NCI-H1417 treated with DMSO at 0.1 percent for 48 hours (cell line): ENCODE results near the gene DDT.
"Not testable (repeated sequence)": the region's sequence is repeated elsewhere in the genome, so short reads cannot be mapped to it uniquely, and the experiment has no call there.

Source experiments
- DNase-seq: peaks from one replicate; lab custom pipeline; 2025; lab: John Stamatoyannopoulos, UW

The DDT gene

DNA sequence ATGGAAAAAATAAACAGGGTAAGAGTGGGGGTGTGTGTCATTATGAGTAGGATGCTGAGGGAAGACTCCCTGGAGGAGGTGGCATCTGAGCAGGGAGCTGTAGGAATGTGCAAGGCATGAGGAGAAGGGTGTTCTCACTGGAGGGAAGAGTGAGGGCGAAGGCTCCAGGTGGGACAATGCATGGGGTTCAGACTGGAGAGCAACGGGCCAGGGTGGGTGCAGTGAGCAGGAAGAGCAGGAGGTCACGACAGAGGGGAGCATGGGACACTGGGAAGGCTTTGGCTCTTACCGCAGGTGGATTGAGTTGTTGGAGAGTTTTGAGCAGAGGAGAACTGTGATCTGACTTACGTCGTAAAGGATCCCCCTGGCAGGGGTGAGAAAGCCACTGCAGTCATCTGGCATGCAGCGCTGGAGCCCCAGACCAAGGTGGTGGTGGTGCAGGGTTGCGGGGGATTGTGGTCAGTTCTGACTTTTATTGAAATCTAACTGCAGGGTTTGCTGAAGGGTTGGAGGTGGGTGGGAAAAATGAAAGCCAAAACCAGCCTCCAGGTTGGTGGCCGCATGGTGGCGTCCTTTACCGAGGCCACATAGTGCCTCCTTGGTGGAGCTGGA is 21.3 kb downstream of the DDT start:
- DNase-seq = not testable (repeated sequence)

DNA sequence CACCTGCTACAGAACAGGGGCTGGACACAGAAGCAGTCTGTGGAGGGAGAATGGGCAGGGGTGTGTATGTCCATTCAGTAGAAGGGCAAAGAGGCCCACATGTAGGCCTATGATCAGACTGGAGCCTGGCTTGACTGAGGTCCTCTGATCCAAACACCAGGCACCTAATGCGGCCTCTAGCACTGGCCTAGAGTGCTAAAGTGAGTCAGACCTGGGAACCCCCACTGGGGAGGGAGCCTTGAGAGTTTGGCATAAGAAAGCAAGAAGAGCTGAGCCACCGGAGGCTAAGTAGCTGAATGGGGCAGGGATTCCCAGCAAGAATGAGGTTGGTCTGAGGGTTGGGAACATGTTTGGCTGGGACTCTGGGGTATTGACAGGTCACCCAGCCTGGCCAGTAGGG is 22.9 kb downstream of the DDT start:
- DNase-seq = not testable (repeated sequence)

DNA sequence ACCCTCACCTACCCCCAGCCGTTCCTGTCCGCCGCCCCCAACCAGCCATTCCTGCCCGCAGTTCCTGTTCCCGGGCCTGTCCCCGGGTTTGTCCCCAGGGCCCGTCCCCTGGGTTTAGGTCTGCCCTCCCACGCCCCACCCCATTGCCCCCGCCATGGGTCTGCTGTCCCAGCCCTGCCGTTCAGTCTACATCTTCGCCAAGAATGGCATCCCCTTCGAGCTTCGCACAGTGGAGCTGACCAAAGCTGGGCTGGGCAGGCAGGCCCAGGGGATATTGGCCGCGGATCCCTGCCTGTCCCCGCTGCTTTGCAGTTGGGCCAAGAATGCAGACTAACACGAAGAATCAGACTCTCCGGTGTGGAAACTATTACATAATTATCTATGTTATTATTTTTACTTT is 24.5 kb downstream of the DDT start:
- DNase-seq = not testable (repeated sequence)

DNA sequence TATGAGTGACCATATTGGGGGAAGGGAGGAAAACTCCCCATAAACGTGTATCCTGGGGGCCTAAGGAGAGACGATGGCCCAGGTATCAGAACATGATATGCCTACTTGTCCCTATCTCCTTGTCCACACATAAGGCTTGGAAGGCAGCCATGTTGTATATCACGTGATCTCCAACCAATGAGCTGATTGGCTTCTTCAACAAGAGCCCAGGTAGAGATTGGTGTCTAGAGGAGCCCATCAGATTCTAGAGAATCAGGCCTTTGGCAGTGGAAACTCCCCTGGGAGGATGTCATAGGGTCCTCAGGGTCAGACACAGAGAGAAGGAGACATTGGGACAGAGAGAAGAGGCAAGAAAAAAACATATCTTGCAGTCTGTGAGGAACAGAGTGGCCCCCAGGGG is 26.9 kb downstream of the DDT start:
- not testable (repeated sequence) for DNase-seq

DNA sequence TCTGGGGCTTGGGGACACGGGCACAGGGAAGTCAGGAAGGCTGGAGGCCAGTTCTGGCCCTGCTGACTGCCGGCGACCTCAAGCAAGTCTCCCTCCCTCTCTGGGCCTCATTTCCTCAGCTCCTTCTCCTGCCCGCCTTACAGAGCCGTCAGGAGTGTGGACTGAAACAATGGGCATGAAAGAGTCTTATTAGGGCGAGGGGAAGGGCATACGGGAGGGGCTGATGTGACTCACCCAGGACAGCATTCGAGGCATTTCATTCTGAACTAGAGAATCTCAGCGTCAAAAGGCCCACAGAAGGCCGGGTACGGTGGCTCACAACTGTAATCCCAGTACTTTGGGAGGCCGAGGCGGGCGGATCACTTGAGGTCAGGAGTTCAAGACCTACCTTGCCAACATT is 34.1 kb downstream of the DDT start:
- DNase-seq = not testable (repeated sequence)

DNA sequence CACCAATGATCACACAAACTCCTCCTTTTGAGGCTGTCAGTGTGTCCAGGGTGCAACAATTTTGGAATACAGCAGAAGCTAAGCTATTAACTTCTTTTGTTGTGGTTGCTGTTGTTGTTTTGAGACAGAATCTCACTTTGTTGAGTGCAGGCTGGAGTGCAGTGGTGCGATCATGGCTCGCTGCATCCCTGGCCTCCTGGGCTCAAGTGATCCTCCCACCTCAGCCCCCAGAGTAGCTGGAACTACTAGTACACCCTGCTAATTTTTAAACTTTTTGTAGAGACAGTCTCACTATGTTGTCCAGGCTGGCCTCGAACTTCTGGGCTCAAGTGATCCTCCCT is 35.3 kb downstream of the DDT start:
- no peak for DNase-seq

DNA sequence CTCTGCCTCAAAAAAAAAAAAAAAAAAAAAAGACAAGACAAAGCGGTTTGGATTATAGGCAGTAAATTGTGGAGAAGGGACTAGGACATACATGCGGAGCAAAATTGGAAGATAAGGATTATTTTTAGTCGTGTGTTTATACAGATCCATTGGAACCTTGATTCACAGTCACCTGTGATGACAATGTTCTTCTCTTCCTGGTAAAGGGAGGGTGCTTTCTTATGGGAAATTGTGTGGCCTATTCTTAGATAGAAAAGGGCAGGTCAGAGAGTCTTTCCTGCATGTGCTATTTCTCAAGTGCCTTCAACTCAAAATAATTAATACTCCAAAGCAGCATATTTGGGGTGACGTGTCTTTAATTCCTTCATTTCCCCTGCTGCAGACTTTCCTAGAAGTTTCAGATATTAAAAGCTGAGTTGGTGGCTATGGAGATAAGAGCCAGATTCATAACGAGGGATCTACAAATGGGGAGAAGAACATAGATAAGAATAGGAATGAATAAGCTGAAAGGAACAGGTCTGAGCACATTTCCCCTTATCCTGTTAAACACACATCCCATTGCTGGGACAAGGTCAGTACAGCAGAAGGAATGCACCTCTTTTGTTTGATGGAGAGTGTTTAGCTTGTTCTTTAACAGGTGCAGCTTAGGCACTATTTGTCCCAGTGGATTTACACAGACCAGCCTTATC is 35.8 kb downstream of the DDT start:
- no peak for DNase-seq

DNA sequence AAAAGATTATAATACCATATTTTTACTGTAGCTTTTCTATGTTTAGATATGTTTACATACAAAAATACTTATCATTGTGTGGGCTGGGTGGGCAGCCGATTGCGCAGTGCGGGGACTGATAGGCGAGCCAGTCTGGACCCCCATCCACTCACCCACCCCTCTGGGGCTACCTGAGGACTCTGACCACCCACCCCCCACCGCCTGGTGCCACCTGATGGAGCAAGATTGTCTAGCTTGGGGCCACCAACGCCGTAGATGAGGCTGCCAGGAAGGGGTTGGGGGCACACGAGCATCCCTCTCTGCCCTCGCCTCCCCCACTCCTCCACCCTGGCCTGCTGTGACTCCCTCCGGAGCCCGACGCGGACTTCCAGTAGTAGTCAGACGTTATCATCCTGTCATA is 47.7 kb downstream of the DDT start:
- DNase-seq = no peak

DNA sequence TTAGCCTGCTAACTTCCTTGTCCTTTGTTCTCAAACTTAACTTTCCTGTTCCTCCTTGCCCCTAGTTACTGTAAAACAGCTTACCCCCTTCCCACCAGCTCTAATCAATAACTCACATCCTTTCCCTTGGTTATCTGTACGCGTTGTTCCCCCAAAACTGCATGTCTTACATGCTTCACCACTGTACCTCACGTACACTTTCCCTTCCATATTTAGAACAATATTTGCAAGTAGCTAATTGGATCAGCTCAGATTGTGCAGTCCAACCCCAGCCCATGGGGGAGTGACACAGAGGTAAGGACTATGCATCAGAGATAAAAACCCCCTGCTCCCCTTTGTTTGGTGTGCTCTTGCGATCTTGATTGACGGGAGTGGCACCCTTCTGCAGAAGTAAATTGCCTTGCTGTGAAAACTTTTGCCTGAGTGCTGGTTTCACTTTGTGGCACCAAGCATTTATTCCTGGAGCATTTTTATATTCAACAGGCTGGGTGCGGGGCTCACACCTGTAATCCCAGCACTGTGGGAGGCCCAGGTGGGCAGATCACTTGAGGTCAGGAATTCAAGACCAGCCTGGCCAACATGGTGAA is 49.1 kb downstream of the DDT start:
- DNase-seq = no peak

DNA sequence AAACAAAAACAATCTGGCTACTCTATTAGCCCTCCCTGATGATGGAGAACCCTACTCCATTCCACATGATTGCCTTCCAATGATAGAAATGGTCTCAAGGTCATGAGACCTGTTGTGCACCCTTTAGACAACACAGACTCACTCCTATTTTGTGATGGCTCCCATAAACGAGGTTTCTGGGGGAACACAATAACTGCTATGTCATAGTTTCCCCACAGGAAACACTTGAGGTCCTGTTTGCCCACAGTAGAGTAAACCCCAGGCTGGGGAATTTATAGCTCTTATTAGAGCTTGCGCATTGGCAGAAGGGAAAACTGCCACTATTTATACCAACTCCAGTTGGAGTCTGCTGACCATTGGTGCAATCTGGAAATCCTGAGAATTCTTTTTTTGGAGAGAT is 51.3 kb downstream of the DDT start:
- DNase-seq = no peak

DNA sequence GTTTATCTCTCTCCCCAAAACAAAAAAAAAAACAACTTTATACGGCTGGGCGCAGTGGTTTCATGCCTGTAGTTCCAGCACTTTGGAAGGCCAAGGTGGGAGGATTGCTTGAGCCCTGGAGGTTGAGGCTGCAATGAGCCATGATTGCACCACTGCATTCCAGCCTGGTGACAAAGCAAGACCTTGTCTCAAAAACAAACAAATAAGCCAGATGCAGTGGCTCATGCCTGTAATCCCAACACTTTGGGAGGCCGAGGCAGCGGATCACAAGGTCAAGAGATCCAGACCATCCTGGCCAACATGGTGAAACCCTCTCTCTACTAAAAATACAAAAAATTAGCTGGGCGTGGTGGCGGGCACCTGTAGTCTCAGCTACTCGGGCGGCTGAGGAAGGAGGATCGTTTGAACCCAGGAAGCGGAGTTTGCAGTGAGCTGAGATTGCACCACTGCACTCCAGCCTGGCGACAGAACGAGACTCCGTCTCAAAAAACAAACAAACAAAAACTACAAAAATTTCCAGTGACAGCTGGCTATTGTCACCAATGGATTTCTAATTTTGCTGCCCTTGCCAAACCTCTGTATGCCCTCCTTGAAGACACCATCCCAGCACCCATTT is 52.5 kb downstream of the DDT start:
- not testable (repeated sequence) for DNase-seq
